NCI-H69 (cell line): ENCODE results near the gene PPIF.

Experiments
- DNase-seq: peaks from one replicate; lab custom pipeline; 2025; lab: John Stamatoyannopoulos, UW

PPIF gene

GRCh38 chr10:79313911-79314439 is 33.3 kb upstream of the PPIF start:
- DNase-seq = no peak

DNA sequence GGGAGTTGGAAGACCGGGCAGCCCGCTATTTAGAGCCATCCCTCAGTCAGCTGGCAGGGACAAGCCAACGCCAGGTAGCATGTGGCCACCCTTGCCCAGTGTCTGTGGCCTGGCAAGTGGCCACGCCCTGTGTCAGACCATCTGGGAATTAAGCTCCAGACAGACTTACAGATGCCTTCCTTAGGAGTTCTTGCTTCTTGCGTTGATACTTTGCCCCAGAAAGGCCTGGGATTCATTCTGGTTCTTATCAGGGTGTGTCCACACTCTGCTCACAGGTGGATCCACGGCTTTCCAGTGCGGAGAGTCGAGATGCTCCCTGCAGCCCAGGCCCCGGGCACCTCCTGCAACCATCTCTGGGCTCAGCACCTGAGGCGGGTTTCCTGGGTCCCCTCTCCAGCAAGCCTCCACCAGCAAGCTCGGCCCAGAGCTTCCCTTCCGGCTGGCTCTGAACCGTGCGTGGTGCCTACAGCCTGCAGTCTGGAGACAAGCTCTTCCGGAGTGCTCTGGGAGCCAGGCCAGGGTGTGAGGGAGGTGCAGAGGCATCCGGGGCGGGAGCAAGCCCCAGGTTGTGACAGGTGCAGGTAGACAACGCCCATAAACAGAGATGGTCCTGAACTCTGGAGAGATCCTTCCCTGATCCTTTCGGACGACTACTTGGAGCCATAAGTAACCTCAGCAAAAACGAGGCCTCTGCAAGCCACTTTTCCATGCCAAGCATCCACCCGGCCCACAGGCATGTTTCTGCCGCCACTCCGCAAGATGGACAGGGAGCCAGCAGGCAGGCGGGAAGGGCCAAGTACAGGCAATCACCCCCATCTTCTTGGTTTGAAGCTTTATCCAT is 32.3 kb upstream of the PPIF start:
- DNase-seq = no peak

GRCh38 chr10:79315602-79315920 is 31.7 kb upstream of the PPIF start:
- DNase-seq = no peak

- peak; percentile 31 for DNase-seq
These were observed 30.4 kb upstream of the PPIF start for GRCh38 chr10:79316671-79317431.

GRCh38 chr10:79318369-79318768 is 28.9 kb upstream of the PPIF start:
- no peak for DNase-seq

DNA sequence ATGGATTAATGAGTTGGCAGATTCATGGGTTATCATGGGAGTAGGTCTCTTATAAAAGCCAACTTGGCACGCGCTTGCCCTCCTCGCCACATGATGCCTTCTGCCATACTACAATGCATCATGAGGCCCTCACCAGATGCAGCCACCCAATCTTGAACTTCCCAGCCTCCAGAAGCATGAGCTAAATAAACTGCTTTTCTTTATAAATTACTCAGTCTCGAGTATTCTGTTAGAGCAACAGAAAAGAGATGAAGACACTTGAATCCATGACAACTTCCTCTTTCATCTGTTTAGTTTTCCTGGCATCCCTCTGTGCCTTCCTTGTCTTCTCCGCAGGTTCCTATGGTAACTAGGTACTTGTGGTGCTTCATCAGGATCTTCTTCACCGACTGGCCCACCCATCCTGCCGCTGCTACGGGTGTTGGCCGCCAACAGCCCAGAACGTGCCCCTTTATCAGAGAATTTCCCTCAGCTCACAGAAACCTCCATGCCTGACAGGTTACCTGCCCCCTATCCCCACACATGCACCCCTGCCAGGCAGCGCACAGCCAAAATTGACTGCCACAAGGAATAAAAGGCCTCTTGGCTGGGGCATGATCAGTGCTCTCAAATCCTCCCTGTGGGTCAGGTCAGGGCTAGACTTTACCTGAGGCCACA is 28.0 kb upstream of the PPIF start:
- DNase-seq = no peak

DNA sequence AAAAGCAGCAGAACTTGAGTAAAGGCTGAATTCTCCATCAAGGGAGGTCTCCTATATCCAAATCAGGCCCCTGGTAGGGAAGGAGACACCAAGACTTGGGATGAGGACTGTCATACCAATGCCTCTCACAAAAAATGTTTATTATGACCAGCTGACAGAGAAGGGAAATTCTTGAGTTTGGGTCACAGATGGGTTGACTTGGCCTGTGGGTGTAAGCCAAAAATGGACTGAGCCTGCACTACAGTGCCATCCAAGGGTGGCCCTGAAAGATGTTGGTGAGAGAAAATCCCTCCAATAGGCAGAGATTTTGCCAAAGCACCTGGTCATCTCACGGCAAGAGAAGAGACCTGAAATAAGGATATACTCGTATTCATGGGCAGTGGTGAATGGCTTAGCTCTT is 27.0 kb upstream of the PPIF start:
- no peak for DNase-seq

DNA sequence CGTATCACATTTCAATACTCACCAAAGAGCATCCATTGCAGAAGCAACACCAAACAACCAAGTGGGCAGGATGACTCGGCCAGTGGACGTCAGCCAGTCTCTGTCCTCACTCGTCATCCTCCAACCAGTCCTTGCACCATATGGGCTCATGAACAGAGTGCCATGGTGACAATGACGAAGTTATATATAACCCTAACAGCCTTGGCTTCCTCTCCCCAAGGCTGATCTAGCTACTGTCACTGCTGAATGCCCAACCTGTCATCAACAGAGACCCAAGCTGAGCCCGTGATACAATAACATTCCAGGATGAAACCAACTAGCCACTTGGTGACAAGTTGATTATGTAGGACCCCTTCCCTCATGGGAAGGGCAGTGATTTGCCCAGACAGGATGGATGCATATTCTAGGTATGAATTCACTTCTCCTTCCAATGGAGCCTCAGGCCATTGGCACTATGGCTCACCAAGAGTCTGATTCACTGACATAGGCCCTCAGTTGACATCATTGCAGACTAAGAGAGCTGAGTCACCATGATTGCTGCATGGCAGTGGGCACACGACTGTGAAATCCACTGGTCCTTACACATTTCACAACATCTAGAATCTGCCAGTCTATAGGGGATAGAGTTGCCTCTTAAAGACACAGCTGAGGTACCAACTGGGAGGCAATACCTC is 26.3 kb upstream of the PPIF start:
- DNase-seq = no peak

GRCh38 chr10:79321494-79321882 is 25.8 kb upstream of the PPIF start:
- DNase-seq = no peak

DNA sequence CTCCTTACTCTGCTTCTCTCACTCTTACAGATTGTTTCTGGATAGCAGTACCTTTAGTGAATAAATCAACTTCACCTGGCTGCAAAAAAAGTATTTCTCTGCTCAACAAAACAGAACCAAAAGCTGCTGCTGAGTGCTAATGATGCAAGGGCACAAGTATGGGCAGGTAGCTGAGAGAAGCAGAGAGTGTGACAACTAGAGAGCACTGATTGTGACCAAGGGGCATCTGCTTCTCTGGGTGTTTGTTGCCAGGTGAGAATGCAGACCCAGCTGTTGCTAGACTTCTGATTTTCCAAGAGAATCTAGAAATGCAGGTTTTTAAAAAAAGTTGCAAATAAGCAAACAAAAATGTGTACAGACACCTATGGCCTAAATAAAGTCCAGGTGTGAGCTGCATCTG is 25.3 kb upstream of the PPIF start:
- no peak for DNase-seq

DNA sequence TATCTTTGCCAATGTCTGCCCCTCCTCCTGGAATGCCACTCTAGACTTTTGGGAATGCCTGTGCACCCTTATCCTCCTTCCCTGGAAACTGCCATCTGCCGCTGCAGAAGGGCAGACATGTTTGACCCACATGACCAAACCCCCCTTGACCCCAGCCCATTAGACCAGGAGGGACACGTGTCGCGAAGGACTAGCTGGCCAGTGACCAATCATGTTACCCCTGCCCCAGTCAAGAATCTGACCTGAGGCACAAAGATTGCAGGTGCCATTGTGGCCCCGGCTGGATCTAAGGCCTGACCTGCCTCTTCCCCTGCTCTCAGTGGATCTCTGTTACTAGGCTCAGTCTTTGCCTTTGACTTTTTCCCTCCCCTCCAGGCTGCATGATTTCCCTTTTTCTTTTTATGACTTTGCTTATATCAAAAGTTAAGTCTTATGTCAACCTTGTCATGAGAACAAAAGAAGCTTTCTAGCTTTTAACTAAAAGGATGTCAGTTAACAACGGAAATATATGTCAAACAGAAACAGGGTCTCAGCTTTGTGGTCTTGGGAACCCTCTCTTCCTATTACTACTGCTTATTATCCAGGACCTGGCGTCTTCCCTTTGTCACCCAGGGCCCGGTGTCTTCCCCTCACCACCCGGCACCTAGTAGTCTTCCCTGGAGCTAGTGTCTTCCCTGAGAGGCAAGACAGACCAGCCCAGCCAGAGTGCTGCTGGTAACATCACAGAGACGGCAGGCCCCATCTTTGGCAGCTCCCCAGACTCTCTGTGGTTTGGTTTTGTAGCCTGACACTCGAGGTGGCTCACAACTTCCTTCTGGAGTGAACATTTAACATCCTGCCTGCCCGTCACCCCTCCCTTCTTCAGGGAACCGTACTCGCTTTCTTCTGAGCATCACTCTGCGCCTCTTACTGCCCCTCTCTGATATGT is 24.4 kb upstream of the PPIF start:
- DNase-seq = no peak

DNA sequence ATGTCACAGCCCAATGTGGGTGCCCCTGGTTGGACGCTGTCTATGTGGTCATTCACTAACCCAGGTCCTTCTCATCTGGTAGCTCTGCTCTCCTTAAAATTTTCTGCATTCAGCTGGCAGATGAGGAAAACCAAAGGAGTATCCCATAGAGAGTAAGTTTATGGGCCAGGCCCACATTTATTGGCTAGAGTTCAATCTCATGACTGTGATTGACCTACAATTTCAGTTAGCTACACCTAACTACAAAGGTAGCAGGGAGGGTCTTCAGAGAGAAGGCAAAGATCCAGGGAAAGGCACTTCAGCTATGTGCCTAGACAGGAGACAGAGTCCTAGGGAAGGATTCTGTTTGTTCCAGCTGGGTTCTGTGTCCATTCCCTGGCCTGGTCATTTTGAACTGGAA is 23.7 kb upstream of the PPIF start:
- no peak for DNase-seq

DNA sequence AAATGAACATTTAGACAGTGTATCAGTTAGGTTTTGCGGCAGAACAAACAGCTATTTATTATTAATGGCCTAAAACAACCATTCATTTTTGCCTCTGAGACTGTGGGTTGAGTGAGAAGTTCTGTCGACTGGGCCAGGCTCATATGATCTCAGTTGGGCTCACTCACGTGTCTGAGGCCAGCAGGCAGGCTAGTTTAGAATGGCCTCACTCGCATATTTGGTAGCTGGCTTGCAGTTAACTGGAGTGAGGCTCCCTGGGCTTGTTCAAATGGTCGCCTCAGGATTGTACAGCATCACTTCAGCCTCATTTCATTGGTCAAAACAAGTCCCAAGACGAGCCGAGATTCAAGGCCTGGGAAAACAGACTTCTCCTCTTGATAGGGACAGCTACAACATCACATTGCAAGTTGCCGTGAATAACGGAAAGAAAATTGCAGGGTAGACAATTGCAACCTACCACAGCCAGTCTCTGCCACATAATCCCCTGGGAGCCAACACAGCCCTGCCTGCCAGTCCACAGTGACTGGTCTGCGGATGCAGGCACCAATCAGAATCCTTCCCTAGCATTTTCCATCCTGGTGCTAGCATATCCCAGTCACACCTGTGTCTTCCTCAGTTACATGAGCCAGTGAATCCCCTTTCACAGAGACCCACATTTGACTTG is 23.1 kb upstream of the PPIF start:
- DNase-seq = peak; percentile 33

DNA sequence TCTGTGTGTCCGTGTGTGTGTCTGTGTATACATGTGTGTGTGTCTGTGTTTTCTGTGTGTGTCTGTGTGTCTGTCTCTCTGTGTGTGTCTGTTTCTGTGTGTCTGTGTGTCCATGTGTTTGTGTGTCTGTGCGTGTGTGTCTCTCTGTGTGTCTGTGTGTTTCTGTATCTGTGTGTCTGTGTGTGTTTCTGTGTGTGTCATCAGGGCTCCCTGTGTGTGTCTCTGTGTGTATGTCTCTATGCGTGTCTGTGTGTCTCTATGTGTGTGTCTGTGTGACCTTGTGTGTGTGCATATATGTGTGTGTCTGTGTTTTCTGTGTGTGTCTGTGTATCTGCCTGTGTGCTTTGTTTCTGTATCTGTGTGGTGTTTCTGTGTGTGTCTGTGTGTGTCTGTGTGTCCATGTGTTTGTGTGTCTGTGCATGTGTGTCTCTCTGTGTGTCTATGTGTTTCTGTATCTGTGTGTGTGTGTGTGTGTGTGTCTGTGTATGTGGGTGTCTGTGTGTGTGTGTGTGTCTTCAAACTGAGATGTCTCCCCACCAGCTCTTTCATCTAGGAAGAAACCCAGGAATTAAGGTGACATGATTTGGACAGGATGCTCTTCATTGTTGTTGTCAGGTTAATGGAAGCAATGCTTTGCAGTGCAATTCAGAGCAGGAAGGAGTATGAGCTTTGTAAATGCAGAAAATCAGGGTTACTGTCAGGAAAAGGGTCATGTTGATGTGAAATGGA is 20.7 kb upstream of the PPIF start:
- DNase-seq = no peak

DNA sequence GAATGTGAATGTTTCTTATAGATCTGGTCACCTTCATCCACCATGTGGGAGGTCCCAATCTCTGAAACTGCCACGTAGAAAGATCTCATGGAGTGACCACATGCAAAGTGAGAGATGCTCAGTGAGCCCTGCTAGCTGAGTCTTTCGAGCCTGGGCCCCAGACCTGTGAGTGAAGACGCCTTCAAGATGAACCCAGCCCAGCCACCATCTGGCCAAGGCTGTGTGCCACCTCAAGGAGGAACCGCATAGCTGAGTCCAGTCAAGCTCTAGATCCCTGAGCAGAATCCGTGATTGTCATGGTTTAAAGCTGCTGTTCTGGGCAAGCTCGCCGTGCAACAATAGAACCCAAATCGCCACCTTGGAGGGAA is 20.2 kb upstream of the PPIF start:
- no peak for DNase-seq

- DNase-seq = no peak
These were observed 19.0 kb upstream of the PPIF start for GRCh38 chr10:79328147-79328701.

- no peak for DNase-seq
These were observed 18.3 kb upstream of the PPIF start for GRCh38 chr10:79328737-79329504.

GRCh38 chr10:79329529-79329928 is 17.7 kb upstream of the PPIF start:
- no peak for DNase-seq

DNA sequence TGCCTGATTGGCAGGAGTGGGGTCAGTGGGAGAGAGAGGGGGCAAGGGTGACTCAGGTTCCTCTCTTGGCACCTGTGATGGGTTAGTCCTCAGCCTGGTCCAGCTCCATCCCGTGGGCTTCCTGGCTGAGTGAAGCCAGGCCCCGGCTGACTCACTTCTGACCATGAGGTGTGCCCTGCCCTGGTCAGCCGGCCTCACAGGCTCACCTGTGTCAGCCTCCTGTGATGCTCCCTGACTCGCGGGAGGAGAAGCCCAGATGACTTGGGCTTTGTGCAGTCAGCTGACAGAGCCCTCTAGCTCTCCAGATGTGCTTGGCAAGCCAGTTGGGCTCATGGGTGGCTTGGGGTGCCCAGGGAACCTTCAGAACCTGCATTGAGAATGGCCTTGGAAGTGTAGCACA is 16.0 kb upstream of the PPIF start:
- no peak for DNase-seq
